Astrocyte (in vitro differentiated cells and primary cell): ENCODE results near the gene ATP10B.

ENCODE experiments used
- EZH2 ChIP-seq: IDR thresholded peaks from 2 replicates; pipeline ENCODE4 v1.6.1; 2012; ENCODE audit warnings: mild to moderate bottlenecking, low read length, inconsistent platforms; ENCODE audit not compliant: insufficient read depth
- TF ChIP-seq, protein P1 (sequence below): IDR thresholded peaks from 2 replicates; pipeline ENCODE4 v1.5.1; 2011; ENCODE audit warnings: low read depth, mild to moderate bottlenecking, inconsistent platforms, low read length, moderate library complexity; ENCODE audit not compliant: insufficient read depth

DNA sequence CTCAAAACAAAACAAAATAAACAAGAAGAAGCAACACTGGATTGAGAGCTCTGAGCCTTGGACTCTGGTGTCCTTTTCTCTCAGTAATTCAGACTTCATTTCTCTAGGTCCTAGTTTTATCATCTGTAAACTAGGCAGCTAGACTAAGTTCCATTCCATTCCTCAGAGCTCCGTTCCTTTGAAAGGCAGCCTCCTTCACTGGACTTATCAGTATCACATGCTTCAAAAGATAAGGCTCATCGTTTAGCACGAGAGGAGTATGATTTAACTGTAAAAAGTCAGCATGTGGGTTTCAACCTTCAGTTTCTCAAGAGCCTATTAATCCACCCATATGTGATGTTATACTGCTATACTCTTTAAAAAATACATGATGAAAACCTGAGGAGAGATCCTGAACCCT is 1.6 kb downstream of the ATP10B start:
- TF ChIP-seq, protein P1, sequence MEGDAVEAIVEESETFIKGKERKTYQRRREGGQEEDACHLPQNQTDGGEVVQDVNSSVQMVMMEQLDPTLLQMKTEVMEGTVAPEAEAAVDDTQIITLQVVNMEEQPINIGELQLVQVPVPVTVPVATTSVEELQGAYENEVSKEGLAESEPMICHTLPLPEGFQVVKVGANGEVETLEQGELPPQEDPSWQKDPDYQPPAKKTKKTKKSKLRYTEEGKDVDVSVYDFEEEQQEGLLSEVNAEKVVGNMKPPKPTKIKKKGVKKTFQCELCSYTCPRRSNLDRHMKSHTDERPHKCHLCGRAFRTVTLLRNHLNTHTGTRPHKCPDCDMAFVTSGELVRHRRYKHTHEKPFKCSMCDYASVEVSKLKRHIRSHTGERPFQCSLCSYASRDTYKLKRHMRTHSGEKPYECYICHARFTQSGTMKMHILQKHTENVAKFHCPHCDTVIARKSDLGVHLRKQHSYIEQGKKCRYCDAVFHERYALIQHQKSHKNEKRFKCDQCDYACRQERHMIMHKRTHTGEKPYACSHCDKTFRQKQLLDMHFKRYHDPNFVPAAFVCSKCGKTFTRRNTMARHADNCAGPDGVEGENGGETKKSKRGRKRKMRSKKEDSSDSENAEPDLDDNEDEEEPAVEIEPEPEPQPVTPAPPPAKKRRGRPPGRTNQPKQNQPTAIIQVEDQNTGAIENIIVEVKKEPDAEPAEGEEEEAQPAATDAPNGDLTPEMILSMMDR: no peak
- TF ChIP-seq EZH2: no peak
